ENCODE measurements around the gene TYK2. TPM values are rescaled to one million over a fixed set of nuclear protein-coding genes. Genes with fewer than 3 reads are reported as not detected.

Gene TYK2
- total and polyA plus RNA-seq, 2 of the 13 experiments (the other 11 are each of a cell fraction or from before 2014, with no cell fraction given): 38.8 to 60.1 TPM

DNA sequence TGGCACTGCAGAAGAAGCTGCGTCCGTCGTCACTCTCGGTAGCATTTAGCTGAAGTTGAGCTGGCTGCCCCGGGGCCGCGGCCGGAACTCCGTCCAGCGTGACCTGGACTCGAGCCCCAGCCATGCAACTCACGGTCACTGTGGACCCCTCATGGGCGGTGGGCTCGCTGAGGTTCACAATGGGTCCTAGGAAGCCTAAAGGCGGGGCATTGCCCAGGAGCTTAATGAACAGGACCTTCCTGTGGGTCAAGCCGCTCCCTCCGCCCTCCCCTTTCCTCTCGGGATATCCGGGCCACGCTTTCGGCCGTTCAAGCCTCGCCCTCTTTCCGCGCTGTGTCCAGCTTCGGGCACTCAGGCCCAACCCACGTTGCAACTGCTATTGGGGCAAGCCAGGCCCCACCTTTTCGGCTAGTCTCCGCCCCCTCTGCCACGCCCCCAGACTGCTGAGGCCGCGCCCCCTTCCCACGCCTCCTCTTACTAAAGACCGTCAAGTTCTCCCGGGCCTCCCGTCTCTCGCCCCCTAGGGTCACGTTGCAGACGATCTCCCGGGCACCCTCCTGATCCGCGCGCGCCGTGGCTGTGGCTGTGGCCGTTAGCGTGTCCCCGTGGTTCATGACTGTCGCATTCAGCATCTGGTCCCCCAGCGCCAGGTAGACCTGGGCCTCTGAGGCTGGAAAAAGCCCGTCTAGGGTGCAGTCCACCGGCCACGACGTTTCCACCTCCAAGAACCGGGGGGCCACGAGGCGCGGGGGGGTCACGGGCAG, 45.6 kb downstream of the TYK2 start (continued):
- TF ChIP-seq, protein P1, sequence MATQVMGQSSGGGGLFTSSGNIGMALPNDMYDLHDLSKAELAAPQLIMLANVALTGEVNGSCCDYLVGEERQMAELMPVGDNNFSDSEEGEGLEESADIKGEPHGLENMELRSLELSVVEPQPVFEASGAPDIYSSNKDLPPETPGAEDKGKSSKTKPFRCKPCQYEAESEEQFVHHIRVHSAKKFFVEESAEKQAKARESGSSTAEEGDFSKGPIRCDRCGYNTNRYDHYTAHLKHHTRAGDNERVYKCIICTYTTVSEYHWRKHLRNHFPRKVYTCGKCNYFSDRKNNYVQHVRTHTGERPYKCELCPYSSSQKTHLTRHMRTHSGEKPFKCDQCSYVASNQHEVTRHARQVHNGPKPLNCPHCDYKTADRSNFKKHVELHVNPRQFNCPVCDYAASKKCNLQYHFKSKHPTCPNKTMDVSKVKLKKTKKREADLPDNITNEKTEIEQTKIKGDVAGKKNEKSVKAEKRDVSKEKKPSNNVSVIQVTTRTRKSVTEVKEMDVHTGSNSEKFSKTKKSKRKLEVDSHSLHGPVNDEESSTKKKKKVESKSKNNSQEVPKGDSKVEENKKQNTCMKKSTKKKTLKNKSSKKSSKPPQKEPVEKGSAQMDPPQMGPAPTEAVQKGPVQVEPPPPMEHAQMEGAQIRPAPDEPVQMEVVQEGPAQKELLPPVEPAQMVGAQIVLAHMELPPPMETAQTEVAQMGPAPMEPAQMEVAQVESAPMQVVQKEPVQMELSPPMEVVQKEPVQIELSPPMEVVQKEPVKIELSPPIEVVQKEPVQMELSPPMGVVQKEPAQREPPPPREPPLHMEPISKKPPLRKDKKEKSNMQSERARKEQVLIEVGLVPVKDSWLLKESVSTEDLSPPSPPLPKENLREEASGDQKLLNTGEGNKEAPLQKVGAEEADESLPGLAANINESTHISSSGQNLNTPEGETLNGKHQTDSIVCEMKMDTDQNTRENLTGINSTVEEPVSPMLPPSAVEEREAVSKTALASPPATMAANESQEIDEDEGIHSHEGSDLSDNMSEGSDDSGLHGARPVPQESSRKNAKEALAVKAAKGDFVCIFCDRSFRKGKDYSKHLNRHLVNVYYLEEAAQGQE (IDR thresholded peaks at IDR 0.05; ENCODE audit: borderline replicate concordance in 1 of 2, low read depth in 1 of 2, low read length in 2 of 2): no peak
- TF ChIP-seq MAFK (conservative IDR thresholded peaks at IDR 0.05 in 1 of 2, IDR thresholded peaks at IDR 0.05 in 1 of 2; ENCODE audit: low read length in 2 of 2) (no peak), PHF8 (CRISPR knock-in tag; IDR thresholded peaks at IDR 0.05) (peak; percentile 55), ETV5 (CRISPR knock-in tag; IDR thresholded peaks at IDR 0.05; ENCODE audit: borderline replicate concordance) (peak; percentile 65; the same call in 1 of the 2 replicates), ISX (CRISPR knock-in tag; conservative IDR thresholded peaks at IDR 0.05) (peak; percentile 54; the same call in 1 of the 2 replicates), TCF7 (IDR thresholded peaks at IDR 0.05; ENCODE audit: low read depth) (no peak), MLLT10 (CRISPR knock-in tag; IDR thresholded peaks at IDR 0.05) (no peak), FOSL1 (CRISPR knock-in tag; IDR thresholded peaks at IDR 0.05; ENCODE audit: borderline replicate concordance) (no peak), ISL2 (CRISPR knock-in tag; IDR thresholded peaks at IDR 0.05) (no peak), ZNF780A (CRISPR knock-in tag; IDR thresholded peaks at IDR 0.05) (no peak; the same call in 1 of the 2 replicates), MTF1 (CRISPR knock-in tag; IDR thresholded peaks at IDR 0.05) (peak; percentile 47; the same call in 1 of the 2 replicates)
- TF ChIP-seq, protein P2, sequence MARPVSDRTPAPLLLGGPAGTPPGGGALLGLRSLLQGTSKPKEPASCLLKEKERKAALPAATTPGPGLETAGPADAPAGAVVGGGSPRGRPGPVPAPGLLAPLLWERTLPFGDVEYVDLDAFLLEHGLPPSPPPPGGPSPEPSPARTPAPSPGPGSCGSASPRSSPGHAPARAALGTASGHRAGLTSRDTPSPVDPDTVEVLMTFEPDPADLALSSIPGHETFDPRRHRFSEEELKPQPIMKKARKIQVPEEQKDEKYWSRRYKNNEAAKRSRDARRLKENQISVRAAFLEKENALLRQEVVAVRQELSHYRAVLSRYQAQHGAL (CRISPR knock-in tag; IDR thresholded peaks at IDR 0.05; ENCODE audit: not compliant biosample characterization): no peak
- TF ChIP-seq, protein P3, sequence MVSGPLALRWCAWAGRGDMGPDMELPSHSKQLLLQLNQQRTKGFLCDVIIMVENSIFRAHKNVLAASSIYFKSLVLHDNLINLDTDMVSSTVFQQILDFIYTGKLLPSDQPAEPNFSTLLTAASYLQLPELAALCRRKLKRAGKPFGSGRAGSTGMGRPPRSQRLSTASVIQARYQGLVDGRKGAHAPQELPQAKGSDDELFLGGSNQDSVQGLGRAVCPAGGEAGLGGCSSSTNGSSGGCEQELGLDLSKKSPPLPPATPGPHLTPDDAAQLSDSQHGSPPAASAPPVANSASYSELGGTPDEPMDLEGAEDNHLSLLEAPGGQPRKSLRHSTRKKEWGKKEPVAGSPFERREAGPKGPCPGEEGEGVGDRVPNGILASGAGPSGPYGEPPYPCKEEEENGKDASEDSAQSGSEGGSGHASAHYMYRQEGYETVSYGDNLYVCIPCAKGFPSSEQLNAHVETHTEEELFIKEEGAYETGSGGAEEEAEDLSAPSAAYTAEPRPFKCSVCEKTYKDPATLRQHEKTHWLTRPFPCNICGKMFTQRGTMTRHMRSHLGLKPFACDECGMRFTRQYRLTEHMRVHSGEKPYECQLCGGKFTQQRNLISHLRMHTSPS (CRISPR knock-in tag; IDR thresholded peaks at IDR 0.05; ENCODE audit: low read depth): 0 out of 2 replicates have a peak, but pooled peaks have one; percentile 55
- TF ChIP-seq, protein P4, sequence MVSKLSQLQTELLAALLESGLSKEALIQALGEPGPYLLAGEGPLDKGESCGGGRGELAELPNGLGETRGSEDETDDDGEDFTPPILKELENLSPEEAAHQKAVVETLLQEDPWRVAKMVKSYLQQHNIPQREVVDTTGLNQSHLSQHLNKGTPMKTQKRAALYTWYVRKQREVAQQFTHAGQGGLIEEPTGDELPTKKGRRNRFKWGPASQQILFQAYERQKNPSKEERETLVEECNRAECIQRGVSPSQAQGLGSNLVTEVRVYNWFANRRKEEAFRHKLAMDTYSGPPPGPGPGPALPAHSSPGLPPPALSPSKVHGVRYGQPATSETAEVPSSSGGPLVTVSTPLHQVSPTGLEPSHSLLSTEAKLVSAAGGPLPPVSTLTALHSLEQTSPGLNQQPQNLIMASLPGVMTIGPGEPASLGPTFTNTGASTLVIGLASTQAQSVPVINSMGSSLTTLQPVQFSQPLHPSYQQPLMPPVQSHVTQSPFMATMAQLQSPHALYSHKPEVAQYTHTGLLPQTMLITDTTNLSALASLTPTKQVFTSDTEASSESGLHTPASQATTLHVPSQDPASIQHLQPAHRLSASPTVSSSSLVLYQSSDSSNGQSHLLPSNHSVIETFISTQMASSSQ (IDR thresholded peaks at IDR 0.05; ENCODE audit: low read depth): no peak
- TF ChIP-seq, protein P4 (CRISPR knock-in tag; IDR thresholded peaks at IDR 0.05; ENCODE audit: borderline replicate concordance): no peak
- TF ChIP-seq, protein P5, sequence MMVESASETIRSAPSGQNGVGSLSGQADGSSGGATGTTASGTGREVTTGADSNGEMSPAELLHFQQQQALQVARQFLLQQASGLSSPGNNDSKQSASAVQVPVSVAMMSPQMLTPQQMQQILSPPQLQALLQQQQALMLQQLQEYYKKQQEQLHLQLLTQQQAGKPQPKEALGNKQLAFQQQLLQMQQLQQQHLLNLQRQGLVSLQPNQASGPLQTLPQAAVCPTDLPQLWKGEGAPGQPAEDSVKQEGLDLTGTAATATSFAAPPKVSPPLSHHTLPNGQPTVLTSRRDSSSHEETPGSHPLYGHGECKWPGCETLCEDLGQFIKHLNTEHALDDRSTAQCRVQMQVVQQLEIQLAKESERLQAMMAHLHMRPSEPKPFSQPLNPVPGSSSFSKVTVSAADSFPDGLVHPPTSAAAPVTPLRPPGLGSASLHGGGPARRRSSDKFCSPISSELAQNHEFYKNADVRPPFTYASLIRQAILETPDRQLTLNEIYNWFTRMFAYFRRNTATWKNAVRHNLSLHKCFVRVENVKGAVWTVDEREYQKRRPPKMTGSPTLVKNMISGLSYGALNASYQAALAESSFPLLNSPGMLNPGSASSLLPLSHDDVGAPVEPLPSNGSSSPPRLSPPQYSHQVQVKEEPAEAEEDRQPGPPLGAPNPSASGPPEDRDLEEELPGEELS (CRISPR knock-in tag; IDR thresholded peaks at IDR 0.05): peak; percentile 52; the same call in 1 of the 2 replicates
